Vagina (tissue), 2 donors: ENCODE measurements around the gene BMP5. TPM values are rescaled to one million over a fixed set of nuclear protein-coding genes. Genes with fewer than 3 reads are reported as not detected.

Experiments
- DNase-seq, 2 donors: peaks; one replicate each; pipeline ENCODE4 v3.0.0-alpha.2; 2017; ENCODE audit errors: extremely low spot score in 2 of 2
- H3K27ac ChIP-seq: fragments of 200-600 bp; sonication (generic); one replicate; pipeline ENCODE4 v1.5.1; 2019
- H3K27me3 ChIP-seq: fragments of 200-600 bp; sonication (generic); one replicate; pipeline ENCODE4 v1.5.1; 2019
- H3K36me3 ChIP-seq, 2 donors: fragments of 200-600 bp; sonication (generic); one replicate each; pipeline ENCODE4 v1.5.1; 2017 to 2019
- H3K4me1 ChIP-seq: fragments of 200-600 bp; sonication (generic); one replicate; pipeline ENCODE4 v1.5.1; 2019
- H3K4me3 ChIP-seq, 2 donors: fragments of 200-600 bp; sonication (generic); 1 replicate in 1 of 2; 2 replicates in 1 of 2; pipeline ENCODE4 v1.5.1; 2016 to 2019
- H3K9me3 ChIP-seq: fragments of 200-600 bp; sonication (generic); one replicate; pipeline ENCODE4 v1.5.1; 2019
- POLR2A ChIP-seq, 2 donors: fragments of 450-650 bp; IDR thresholded peaks; one replicate each; pipeline ENCODE4 v1.6.1; 2017; ENCODE audit warnings: antibody characterized with exemption in 2 of 2, mild to moderate bottlenecking in 2 of 2, moderate library complexity in 2 of 2
- POLR2AphosphoS5 ChIP-seq, 2 donors: sonication (generic); formaldehyde crosslinking; IDR thresholded peaks; one replicate each; pipeline ENCODE4 v1.9.0; 2017; ENCODE audit warnings: antibody characterized with exemption in 2 of 2, mild to moderate bottlenecking in 2 of 2, low read depth in 1 of 2; ENCODE audit not compliant: insufficient read depth in 1 of 2
- intact Hi-C: fragments of 100-400 bp; cut with DNase I; formaldehyde crosslinking; loops from one replicate; pipeline ENCODE4 v1.15.1; 2023
- total RNA-seq: library from RNA; depleted of rRNA; stranded (reverse); fragments of >200 nt; gene quantifications from one replicate; pipeline ENCODE4 v1.2.3, GENCODE V29; 2016
- TF ChIP-seq, protein P1 (sequence below), 3 experiments: fragments of 450-650 bp in 2 of 3; fragments of 200-600 bp in 1 of 3; sonication (generic) in 1 of 3; IDR thresholded peaks; one replicate each; pipeline ENCODE4 v1.5.1; 2017 to 2019; ENCODE audit warnings: antibody characterized with exemption in 3 of 3, mild to moderate bottlenecking in 2 of 3, moderate library complexity in 2 of 3

Gene BMP5
- total RNA-seq, 1 donor from 2014 or later = not detected

DNA sequence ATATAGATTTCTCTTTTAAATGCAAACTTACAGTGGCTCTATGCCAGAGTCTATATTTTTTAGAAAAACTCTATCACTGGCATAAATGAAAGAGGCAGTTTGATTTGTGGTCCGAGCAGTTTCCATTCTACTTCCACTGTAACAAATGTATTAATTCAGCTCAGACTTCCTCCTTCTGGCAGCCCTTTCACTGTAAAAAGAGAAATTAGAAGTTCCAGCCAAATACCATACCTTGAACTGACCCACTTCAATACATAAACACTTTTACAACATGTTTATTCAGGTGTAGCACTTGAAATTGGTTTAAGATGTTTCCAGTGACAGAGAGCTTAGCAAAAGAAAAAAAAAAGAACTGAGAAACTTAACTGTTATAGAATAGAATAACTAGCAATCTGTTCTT lies 99.3 kb downstream of the BMP5 start:
- no peak for DNase-seq
- Histone ChIP-seq H3K36me3 (no peaks in the 10 kb centered on the region), H3K9me3 (no peaks in the 10 kb centered on the region), H3K4me3 (no peak overlapping the region), H3K27ac (no peak overlapping the region), H3K27me3 (no peaks in the 10 kb centered on the region), H3K4me1 (no peaks in the 10 kb centered on the region)
- intact Hi-C loops = no loop called here
- TF ChIP-seq POLR2A (IDR thresholded peaks at IDR 0.05) = no peak
- TF ChIP-seq POLR2AphosphoS5 (IDR thresholded peaks at IDR 0.05; ENCODE audit: insufficient read depth in 1 of 2, low read depth in 1 of 2) = no peak

DNA sequence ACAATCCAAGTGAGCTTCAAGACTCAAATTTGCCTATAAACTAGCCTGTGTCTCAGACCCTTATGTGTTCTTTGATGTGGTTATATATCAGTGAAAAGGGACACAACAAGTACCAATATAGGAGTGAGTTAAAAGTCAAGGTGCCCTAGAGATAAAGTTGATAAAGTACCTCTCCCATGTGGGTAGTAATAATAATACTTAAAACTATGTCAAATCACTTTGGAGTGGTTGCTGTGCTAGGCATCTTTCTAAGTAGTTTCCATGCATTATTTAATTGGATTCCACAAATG lies 100.4 kb downstream of the BMP5 start:
- no peak overlapping the region for H3K27ac ChIP-seq
- H3K36me3 ChIP-seq = no peaks in the 10 kb centered on the region
- intact Hi-C loops = no loop called here
- no peak for DNase-seq
- no peaks in the 10 kb centered on the region for H3K9me3 ChIP-seq
- no peak overlapping the region for H3K4me3 ChIP-seq
- TF ChIP-seq, protein P1, sequence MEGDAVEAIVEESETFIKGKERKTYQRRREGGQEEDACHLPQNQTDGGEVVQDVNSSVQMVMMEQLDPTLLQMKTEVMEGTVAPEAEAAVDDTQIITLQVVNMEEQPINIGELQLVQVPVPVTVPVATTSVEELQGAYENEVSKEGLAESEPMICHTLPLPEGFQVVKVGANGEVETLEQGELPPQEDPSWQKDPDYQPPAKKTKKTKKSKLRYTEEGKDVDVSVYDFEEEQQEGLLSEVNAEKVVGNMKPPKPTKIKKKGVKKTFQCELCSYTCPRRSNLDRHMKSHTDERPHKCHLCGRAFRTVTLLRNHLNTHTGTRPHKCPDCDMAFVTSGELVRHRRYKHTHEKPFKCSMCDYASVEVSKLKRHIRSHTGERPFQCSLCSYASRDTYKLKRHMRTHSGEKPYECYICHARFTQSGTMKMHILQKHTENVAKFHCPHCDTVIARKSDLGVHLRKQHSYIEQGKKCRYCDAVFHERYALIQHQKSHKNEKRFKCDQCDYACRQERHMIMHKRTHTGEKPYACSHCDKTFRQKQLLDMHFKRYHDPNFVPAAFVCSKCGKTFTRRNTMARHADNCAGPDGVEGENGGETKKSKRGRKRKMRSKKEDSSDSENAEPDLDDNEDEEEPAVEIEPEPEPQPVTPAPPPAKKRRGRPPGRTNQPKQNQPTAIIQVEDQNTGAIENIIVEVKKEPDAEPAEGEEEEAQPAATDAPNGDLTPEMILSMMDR (IDR thresholded peaks at IDR 0.05) = no peak
- TF ChIP-seq POLR2AphosphoS5 (IDR thresholded peaks at IDR 0.05; ENCODE audit: insufficient read depth in 1 of 2, low read depth in 1 of 2) (no peak), POLR2A (IDR thresholded peaks at IDR 0.05) (no peak)
- no peaks in the 10 kb centered on the region for H3K27me3 ChIP-seq
- H3K4me1 ChIP-seq = no peaks in the 10 kb centered on the region

DNA sequence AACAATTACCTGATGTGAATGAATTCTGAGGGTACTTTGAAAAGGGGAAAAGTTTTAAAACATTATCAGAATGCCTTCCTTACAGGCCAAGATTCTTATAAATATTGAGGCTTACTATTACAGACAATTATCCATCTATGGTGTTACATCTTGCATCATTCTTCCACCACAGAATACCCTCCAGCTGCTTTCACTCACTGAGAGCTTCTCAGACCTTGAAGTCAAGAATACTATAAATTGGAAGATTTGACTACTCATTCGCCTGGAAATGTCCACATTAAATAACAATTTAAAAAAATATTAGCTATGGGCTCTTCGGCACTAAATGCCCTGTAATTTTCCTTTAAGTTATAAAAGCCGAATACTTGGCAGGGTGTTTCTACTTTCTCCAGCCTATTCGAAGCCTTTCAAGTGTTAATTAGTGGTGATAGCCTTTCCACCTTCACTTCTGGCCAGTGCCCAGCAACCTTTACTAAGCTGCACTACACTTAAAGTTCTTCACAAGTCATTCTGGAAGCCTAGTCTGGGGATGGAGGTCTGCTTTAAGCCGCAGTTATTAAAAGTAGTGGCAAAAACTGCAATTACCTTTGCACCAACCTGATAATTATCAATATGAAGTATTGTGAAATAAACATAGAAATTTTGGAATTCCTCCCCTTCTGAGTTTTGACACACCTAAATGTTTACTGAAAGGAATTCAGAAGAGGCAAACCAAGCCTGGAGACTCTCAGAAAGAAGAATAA lies 100.9 kb downstream of the BMP5 start:
- Histone ChIP-seq H3K9me3 (no peaks in the 10 kb centered on the region), H3K27me3 (no peaks in the 10 kb centered on the region), H3K4me3 (no peak overlapping the region), H3K36me3 (no peaks in the 10 kb centered on the region), H3K27ac (no peak overlapping the region), H3K4me1 (no peaks in the 10 kb centered on the region)
- TF ChIP-seq, protein P1 (IDR thresholded peaks at IDR 0.05) = no peak
- TF ChIP-seq POLR2A (IDR thresholded peaks at IDR 0.05) (no peak), POLR2AphosphoS5 (IDR thresholded peaks at IDR 0.05; ENCODE audit: insufficient read depth in 1 of 2, low read depth in 1 of 2) (no peak)
- intact Hi-C loops = no loop called here
- DNase-seq = no peak

DNA sequence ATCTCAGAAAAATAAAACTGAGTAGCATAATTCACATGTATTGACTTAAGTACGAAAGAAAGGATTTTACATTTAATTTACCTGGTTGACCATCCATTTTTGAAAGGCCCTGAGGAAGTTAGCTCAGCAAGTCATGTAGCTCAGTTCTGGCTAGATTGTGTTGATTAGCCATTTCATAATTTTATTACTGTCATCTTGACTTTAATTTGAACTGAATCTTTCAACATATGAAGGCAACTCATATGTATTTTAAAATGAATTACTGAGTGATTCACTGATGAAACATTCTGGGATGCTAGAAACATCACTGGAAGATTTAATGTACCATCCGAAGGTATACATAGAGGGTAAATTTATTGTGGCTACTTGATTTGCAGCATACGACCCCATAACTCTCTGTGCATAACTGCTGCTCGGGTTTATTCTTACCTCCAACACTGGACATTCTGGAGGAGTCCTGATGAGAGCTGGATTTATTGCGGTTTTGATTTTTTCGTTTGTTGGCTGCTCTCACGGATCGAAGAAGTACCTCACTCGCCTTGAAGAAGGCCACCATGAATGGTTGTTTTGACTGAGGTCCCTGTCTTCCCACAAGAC lies 101.7 kb downstream of the BMP5 start:
- H3K4me3 ChIP-seq = no peak overlapping the region
- H3K27ac ChIP-seq = no peak overlapping the region
- no peaks in the 10 kb centered on the region for H3K27me3 ChIP-seq
- no peak for TF ChIP-seq POLR2A (IDR thresholded peaks at IDR 0.05)
- TF ChIP-seq POLR2AphosphoS5 (IDR thresholded peaks at IDR 0.05; ENCODE audit: insufficient read depth in 1 of 2, low read depth in 1 of 2) = no peak
- TF ChIP-seq, protein P1 (IDR thresholded peaks at IDR 0.05) = no peak
- H3K36me3 ChIP-seq = no peaks in the 10 kb centered on the region
- H3K9me3 ChIP-seq = no peaks in the 10 kb centered on the region
- no peak for DNase-seq
- no peaks in the 10 kb centered on the region for H3K4me1 ChIP-seq
- intact Hi-C loops = no loop called here

DNA sequence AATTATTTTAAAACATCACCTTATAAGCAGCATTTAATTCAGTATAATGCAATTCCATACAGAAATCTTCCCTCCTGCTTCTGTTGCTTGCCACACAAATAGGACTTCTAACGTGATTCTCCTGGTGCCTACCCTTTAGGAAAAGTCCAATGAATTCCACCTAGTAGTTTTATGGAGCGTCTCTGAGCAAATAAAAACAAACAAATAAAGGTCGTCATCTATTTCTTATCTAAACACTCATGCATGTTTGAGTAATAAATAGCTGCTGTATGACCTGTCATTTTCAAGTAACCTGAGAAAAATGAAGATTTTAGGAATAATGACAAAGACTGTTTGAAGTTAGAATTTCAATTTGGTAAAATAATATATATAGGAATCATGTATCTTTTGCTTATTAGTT lies 102.7 kb downstream of the BMP5 start:
- H3K27ac ChIP-seq = no peak overlapping the region
- intact Hi-C loops = no loop called here
- no peak overlapping the region for H3K4me3 ChIP-seq
- H3K27me3 ChIP-seq = no peaks in the 10 kb centered on the region
- H3K4me1 ChIP-seq = no peaks in the 10 kb centered on the region
- H3K9me3 ChIP-seq = no peaks in the 10 kb centered on the region
- no peak for DNase-seq
- H3K36me3 ChIP-seq = no peaks in the 10 kb centered on the region
- TF ChIP-seq POLR2AphosphoS5 (IDR thresholded peaks at IDR 0.05; ENCODE audit: insufficient read depth in 1 of 2, low read depth in 1 of 2) (no peak), POLR2A (IDR thresholded peaks at IDR 0.05) (no peak)
- TF ChIP-seq, protein P1 (IDR thresholded peaks at IDR 0.05) = no peak
